Trophoblast cell (in vitro differentiated cells and primary cell): ENCODE measurements around the gene SCFD2.

ENCODE experiments used
- DNase-seq, 2 donors: peaks; one replicate each; pipeline ENCODE4 v3.0.0-alpha.2; 2016
- H2AFZ ChIP-seq: 2 replicates; pipeline ENCODE4 v1.6.1; 2013; ENCODE audit warnings: low read length, moderate library complexity, mild to moderate bottlenecking; ENCODE audit not compliant: insufficient read depth, poor library complexity
- H2AK5ac ChIP-seq: 2 replicates; pipeline ENCODE4 v1.6.1; 2013; ENCODE audit warnings: mild to moderate bottlenecking, low read length
- H2BK120ac ChIP-seq: 2 replicates; pipeline ENCODE4 v1.6.1; 2013; ENCODE audit warnings: low read length, mild to moderate bottlenecking, moderate library complexity; ENCODE audit not compliant: insufficient read depth, poor library complexity
- H2BK12ac ChIP-seq: 2 replicates; pipeline ENCODE4 v1.6.1; 2013; ENCODE audit warnings: mild to moderate bottlenecking, low read length, moderate library complexity
- H2BK5ac ChIP-seq: 2 replicates; pipeline ENCODE4 v1.6.1; 2013; ENCODE audit warnings: low read length, low read depth, moderate library complexity, mild to moderate bottlenecking; ENCODE audit not compliant: poor library complexity
- H3K14ac ChIP-seq: 2 replicates; pipeline ENCODE4 v1.6.1; 2013; ENCODE audit warnings: mild to moderate bottlenecking, low read length
- H3K18ac ChIP-seq: 2 replicates; pipeline ENCODE4 v1.6.1; 2013; ENCODE audit warnings: mild to moderate bottlenecking, low read length
- H3K23ac ChIP-seq: 2 replicates; pipeline ENCODE4 v1.6.1; 2013; ENCODE audit warnings: low read length
- H3K27ac ChIP-seq: 2 replicates; pipeline ENCODE4 v1.5.1; 2013; ENCODE audit warnings: low read depth, mild to moderate bottlenecking, inconsistent platforms, low read length, moderate library complexity
- H3K27me3 ChIP-seq: 2 replicates; pipeline ENCODE4 v1.6.1; 2013; ENCODE audit warnings: inconsistent platforms, mild to moderate bottlenecking, low read length, moderate library complexity; ENCODE audit not compliant: insufficient read depth
- H3K36me3 ChIP-seq, 2 experiments: 1 replicate in 1 of 2; 2 replicates in 1 of 2; pipeline ENCODE4 v1.6.1; 2013; ENCODE audit warnings: low read length in 2 of 2, mild to moderate bottlenecking in 2 of 2, moderate library complexity in 1 of 2; ENCODE audit not compliant: insufficient read depth in 2 of 2, control insufficient read depth in 1 of 2
- H3K4ac ChIP-seq: 2 replicates; pipeline ENCODE4 v1.6.1; 2013; ENCODE audit warnings: low read depth, mild to moderate bottlenecking, low read length, moderate library complexity
- H3K4me1 ChIP-seq, 2 experiments: 1 replicate in 1 of 2; 2 replicates in 1 of 2; pipeline ENCODE4 v1.6.1; 2013; ENCODE audit warnings: low read length in 2 of 2, mild to moderate bottlenecking in 2 of 2, moderate library complexity in 1 of 2; ENCODE audit not compliant: insufficient read depth in 2 of 2, control insufficient read depth in 1 of 2
- H3K4me2 ChIP-seq: 2 replicates; pipeline ENCODE4 v1.6.1; 2013; ENCODE audit warnings: inconsistent platforms, mild to moderate bottlenecking, low read length, moderate library complexity
- H3K4me3 ChIP-seq: 2 replicates; pipeline ENCODE4 v1.5.1; 2013; ENCODE audit warnings: mild to moderate bottlenecking, low read depth, low read length, inconsistent platforms
- H3K79me1 ChIP-seq: one replicate; pipeline ENCODE4 v1.6.1; 2013; ENCODE audit warnings: low read length
- H3K79me2 ChIP-seq: 2 replicates; pipeline ENCODE4 v1.6.1; 2013; ENCODE audit warnings: low read length, mild to moderate bottlenecking; ENCODE audit not compliant: control insufficient read depth, insufficient read depth, poor library complexity
- H3K9ac ChIP-seq: 2 replicates; pipeline ENCODE4 v1.6.1; 2013; ENCODE audit warnings: mild to moderate bottlenecking, low read length
- H3K9me3 ChIP-seq: 2 replicates; pipeline ENCODE4 v1.6.1; 2013; ENCODE audit warnings: low read depth, mild to moderate bottlenecking, control low read depth, inconsistent platforms, low read length; ENCODE audit not compliant: insufficient read depth
- H4K12ac ChIP-seq: 2 replicates; pipeline ENCODE4 v1.6.1; 2013; ENCODE audit warnings: low read depth, mild to moderate bottlenecking, low read length, moderate library complexity
- H4K8ac ChIP-seq: 2 replicates; pipeline ENCODE4 v1.6.1; 2013; ENCODE audit warnings: low read depth, mild to moderate bottlenecking, low read length, moderate library complexity
- H4K91ac ChIP-seq: one replicate; pipeline ENCODE4 v1.6.1; 2013; ENCODE audit warnings: low read depth, mild to moderate bottlenecking, low read length, moderate library complexity
- WGBS: extraction: QIAGEN DNeasy Blood & Tissue Kit; methylation state at CpG from one replicate; pipeline ENCODE4 v1.1.7; 2013; ENCODE audit warnings: missing lambda C conversion rate; ENCODE audit not compliant: insufficient read length, insufficient coverage; ENCODE audit errors: extremely low coverage; 5-methylcytosine and 5-hydroxymethylcytosine counted together

Gene SCFD2

DNA sequence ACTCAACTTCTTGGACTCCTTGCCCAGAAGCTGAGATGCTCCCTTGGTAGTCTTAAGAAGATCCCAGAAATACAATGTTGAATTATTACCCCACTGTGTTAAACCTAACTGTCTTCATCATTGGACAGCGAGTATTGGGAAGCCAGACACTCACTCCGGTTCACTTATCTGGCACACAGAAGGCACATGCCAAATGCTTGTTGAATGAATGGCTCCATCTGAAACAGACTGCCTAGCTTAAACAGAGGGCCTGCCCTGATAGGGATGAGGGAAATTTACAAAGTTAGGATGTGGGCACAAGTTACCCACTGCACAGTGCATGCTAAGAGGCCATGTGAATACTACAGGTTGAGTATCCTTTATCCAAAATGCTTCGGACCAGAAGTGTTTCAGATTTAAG lies 424.4 kb downstream of the SCFD2 start:
- H3K79me1 ChIP-seq, result no peaks in the 10 kb centered on the region
- H3K36me3 ChIP-seq, result no peaks in the 10 kb centered on the region

DNA sequence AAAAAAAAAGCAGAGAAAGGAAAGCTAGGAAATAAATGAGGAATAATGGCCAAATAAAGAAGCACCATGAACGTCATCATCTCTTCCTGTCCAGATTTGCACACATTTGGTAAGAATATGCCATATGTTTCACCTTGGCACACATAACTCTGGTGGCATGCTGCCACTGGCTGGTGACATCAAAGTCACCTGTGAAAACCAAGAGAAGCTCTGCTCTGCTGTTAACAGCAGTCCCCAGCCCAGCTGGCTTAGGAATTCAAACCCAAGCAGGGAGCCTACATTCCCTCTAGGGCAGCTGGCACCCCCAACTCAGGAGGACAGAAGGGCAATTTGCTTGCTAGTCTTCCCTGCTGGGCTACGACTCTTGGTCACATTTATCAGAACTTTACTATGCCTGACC lies 426.1 kb downstream of the SCFD2 start:
- Histone ChIP-seq H3K14ac (no peak overlapping the region), H3K23ac (no peak overlapping the region), H2BK5ac (no peak overlapping the region), H4K12ac (no peak overlapping the region), H2AK5ac (no peak overlapping the region), H3K4me2 (no peak overlapping the region), H3K79me2 (no peaks in the 10 kb centered on the region), H3K9ac (no peak overlapping the region), H3K4me1 (no peaks in the 10 kb centered on the region), H4K8ac (no peak overlapping the region), H3K4me3 (no peak overlapping the region), H4K91ac (no peak overlapping the region), H3K18ac (no peak overlapping the region), H3K27me3 (no peaks in the 10 kb centered on the region), H3K79me1 (no peaks in the 10 kb centered on the region), H3K4ac (no peak overlapping the region), H3K36me3 (no peaks in the 10 kb centered on the region), H3K27ac (no peak overlapping the region), H3K9me3 (no peaks in the 10 kb centered on the region), H2BK120ac (no peak overlapping the region), H2AFZ (no peak overlapping the region), H2BK12ac (no peak overlapping the region)
- no peak for DNase-seq
- no CpG with 5 or more reads among the region's 2 CpGs for WGBS

More for the DNA sequence above, 424.4 kb downstream of the SCFD2 start:
- no peaks in the 10 kb centered on the region for H3K27me3 ChIP-seq
- no peak overlapping the region for H4K12ac ChIP-seq
- H2BK120ac ChIP-seq, result no peak overlapping the region
- H2BK12ac ChIP-seq, result no peak overlapping the region
- no CpG with 5 or more reads among the region's 3 CpGs for WGBS
- no peak overlapping the region for H2AFZ ChIP-seq
- no peak overlapping the region for H3K27ac ChIP-seq
- H4K8ac ChIP-seq, result no peak overlapping the region
- H4K91ac ChIP-seq, result no peak overlapping the region
- H3K79me2 ChIP-seq, result no peaks in the 10 kb centered on the region
- no peak overlapping the region for H3K23ac ChIP-seq
- H3K9me3 ChIP-seq, result no peaks in the 10 kb centered on the region
- no peak overlapping the region for H2BK5ac ChIP-seq
- no peak overlapping the region for H3K14ac ChIP-seq
- no peak overlapping the region for H2AK5ac ChIP-seq
- no peak overlapping the region for H3K18ac ChIP-seq
- H3K9ac ChIP-seq, result no peak overlapping the region
- H3K4ac ChIP-seq, result no peak overlapping the region
- H3K4me3 ChIP-seq, result no peak overlapping the region
- no peaks in the 10 kb centered on the region for H3K4me1 ChIP-seq
- DNase-seq, result no peak
- H3K4me2 ChIP-seq, result no peak overlapping the region

DNA sequence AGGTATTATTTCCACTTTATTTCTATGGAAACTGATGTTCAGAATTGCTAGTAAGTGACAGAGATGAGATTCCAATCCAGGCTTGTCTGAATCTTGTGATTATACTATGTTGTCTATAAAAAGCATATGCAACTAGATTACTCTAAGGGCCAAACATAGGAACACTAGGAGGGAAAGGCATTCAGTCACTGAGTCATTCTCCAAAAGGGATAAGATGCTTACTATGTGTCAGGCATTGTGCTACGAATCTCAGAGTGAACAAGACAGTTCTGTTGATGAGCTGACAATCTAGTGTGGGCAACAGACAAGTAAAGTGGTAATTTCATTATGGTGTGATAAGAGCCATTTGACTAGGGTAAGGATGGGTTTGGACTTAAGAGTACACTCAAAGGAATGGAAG lies 426.5 kb downstream of the SCFD2 start:
- H2BK120ac ChIP-seq, result no peak overlapping the region
- no peaks in the 10 kb centered on the region for H3K27me3 ChIP-seq

DNA sequence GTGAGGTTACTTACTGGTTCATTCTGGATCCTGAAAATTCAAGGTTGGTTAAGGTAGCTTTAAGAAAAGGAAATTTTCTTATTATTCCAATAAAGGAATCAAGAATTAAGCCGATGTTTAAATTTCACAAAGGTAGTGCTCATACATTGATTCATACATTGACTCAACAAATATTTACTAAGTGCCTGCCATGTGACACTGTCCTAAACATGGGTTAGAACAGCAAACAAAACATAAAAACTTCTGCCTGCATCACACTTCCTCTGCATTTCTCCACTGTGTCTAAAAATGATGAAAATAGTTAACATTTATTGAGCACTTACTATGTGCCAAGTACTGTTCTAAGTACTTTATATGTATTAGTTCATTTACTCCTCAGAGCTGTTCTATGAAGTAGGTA lies 428.0 kb downstream of the SCFD2 start:
- Histone ChIP-seq H3K4me1 (peaks cover 2 to 3% of the 10 kb centered on the region in 2 experiments), H3K27me3 (no peaks in the 10 kb centered on the region), H3K9me3 (no peaks in the 10 kb centered on the region), H4K91ac (no peak overlapping the region), H2AK5ac (no peak overlapping the region), H3K79me1 (peaks cover 2% of the 10 kb centered on the region), H2BK5ac (no peak overlapping the region), H3K27ac (no peak overlapping the region), H2AFZ (no peak overlapping the region), H3K4ac (no peak overlapping the region), H3K18ac (no peak overlapping the region), H2BK120ac (no peak overlapping the region), H3K79me2 (no peaks in the 10 kb centered on the region), H3K4me2 (no peak overlapping the region), H3K36me3 (no peaks in the 10 kb centered on the region), H2BK12ac (no peak overlapping the region), H3K4me3 (no peak overlapping the region), H4K8ac (no peak overlapping the region), H4K12ac (no peak overlapping the region), H3K23ac (no peak overlapping the region), H3K14ac (no peak overlapping the region), H3K9ac (no peak overlapping the region)
- no CpG with 5 or more reads among the region's 1 CpG for WGBS
- DNase-seq, result no peak

More for the DNA sequence above, 426.5 kb downstream of the SCFD2 start:
- H3K9me3 ChIP-seq, result no peaks in the 10 kb centered on the region
- H2BK12ac ChIP-seq, result no peak overlapping the region
- DNase-seq, result no peak
- H3K27ac ChIP-seq, result no peak overlapping the region
- H4K12ac ChIP-seq, result no peak overlapping the region
- H3K4me1 ChIP-seq, result no peaks in the 10 kb centered on the region
- H3K23ac ChIP-seq, result no peak overlapping the region
- no peak overlapping the region for H3K4me3 ChIP-seq
- H3K18ac ChIP-seq, result no peak overlapping the region
- H2BK5ac ChIP-seq, result no peak overlapping the region
- no peaks in the 10 kb centered on the region for H3K36me3 ChIP-seq
- H3K79me2 ChIP-seq, result no peaks in the 10 kb centered on the region
- no peak overlapping the region for H4K91ac ChIP-seq
- no peak overlapping the region for H4K8ac ChIP-seq
- WGBS, result no CpG with 5 or more reads among the region's 1 CpG
- no peak overlapping the region for H3K4me2 ChIP-seq
- H3K4ac ChIP-seq, result no peak overlapping the region
- H2AFZ ChIP-seq, result no peak overlapping the region
- H3K79me1 ChIP-seq, result no peaks in the 10 kb centered on the region
- no peak overlapping the region for H3K9ac ChIP-seq
- H2AK5ac ChIP-seq, result no peak overlapping the region
- H3K14ac ChIP-seq, result no peak overlapping the region
